ENCODE results near the gene GNG11.

The GNG11 gene

GRCh38 chr7:93955304-93955703, 33.8 kb downstream of the GNG11 start (continued):
- TF ChIP-seq, protein P1, sequence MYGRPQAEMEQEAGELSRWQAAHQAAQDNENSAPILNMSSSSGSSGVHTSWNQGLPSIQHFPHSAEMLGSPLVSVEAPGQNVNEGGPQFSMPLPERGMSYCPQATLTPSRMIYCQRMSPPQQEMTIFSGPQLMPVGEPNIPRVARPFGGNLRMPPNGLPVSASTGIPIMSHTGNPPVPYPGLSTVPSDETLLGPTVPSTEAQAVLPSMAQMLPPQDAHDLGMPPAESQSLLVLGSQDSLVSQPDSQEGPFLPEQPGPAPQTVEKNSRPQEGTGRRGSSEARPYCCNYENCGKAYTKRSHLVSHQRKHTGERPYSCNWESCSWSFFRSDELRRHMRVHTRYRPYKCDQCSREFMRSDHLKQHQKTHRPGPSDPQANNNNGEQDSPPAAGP (tag by site-specific recombination; IDR thresholded peaks at IDR 0.05): no peak
- TF ChIP-seq ZIC2 (tag by site-specific recombination; IDR thresholded peaks at IDR 0.05) (no peak), REST (tag by site-specific recombination; IDR thresholded peaks at IDR 0.05) (no peak)
- TF ChIP-seq, protein P2, sequence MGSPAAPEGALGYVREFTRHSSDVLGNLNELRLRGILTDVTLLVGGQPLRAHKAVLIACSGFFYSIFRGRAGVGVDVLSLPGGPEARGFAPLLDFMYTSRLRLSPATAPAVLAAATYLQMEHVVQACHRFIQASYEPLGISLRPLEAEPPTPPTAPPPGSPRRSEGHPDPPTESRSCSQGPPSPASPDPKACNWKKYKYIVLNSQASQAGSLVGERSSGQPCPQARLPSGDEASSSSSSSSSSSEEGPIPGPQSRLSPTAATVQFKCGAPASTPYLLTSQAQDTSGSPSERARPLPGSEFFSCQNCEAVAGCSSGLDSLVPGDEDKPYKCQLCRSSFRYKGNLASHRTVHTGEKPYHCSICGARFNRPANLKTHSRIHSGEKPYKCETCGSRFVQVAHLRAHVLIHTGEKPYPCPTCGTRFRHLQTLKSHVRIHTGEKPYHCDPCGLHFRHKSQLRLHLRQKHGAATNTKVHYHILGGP (tag by site-specific recombination; IDR thresholded peaks at IDR 0.05): no peak

GRCh38 chr7:93957767-93958166, 36.2 kb downstream of the GNG11 start:
- Histone ChIP-seq H3K36me3 (ENCODE audit: control insufficient read depth in 2 of 2, insufficient read depth in 1 of 2, low read length in 2 of 2) (no peaks in the 10 kb centered on the region), H3K4me1 (ENCODE audit: control insufficient read depth, insufficient read depth, low read length) (no peaks in the 10 kb centered on the region), H3K27ac (ENCODE audit: extremely low read depth, low read depth, low read length) (no peak overlapping the region), H3K9me3 (ENCODE audit: control insufficient read depth, insufficient read depth, low read depth, low read length) (no peaks in the 10 kb centered on the region), H3K4me3 (ENCODE audit: low read depth, low read length) (no peak overlapping the region)
- TF ChIP-seq MYNN (tag by site-specific recombination; IDR thresholded peaks at IDR 0.05; ENCODE audit: borderline replicate concordance): no peak
- no peak for TF ChIP-seq ZNF335 (tag by site-specific recombination; conservative IDR thresholded peaks at IDR 0.05)
- TF ChIP-seq ZBTB44 (tag by site-specific recombination; IDR thresholded peaks at IDR 0.05): no peak
- TF ChIP-seq SP7 (tag by site-specific recombination; IDR thresholded peaks at IDR 0.05): no peak
- no peak for TF ChIP-seq ZNF423 (tag by site-specific recombination; IDR thresholded peaks at IDR 0.05)
- TF ChIP-seq EGR2 (tag by site-specific recombination; IDR thresholded peaks at IDR 0.05; ENCODE audit: low read depth): no peak
- no peak for TF ChIP-seq ZNF18 (tag by site-specific recombination; IDR thresholded peaks at IDR 0.05)
- TF ChIP-seq, protein P3, sequence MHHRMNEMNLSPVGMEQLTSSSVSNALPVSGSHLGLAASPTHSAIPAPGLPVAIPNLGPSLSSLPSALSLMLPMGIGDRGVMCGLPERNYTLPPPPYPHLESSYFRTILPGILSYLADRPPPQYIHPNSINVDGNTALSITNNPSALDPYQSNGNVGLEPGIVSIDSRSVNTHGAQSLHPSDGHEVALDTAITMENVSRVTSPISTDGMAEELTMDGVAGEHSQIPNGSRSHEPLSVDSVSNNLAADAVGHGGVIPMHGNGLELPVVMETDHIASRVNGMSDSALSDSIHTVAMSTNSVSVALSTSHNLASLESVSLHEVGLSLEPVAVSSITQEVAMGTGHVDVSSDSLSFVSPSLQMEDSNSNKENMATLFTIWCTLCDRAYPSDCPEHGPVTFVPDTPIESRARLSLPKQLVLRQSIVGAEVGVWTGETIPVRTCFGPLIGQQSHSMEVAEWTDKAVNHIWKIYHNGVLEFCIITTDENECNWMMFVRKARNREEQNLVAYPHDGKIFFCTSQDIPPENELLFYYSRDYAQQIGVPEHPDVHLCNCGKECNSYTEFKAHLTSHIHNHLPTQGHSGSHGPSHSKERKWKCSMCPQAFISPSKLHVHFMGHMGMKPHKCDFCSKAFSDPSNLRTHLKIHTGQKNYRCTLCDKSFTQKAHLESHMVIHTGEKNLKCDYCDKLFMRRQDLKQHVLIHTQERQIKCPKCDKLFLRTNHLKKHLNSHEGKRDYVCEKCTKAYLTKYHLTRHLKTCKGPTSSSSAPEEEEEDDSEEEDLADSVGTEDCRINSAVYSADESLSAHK (tag by site-specific recombination; IDR thresholded peaks at IDR 0.05): no peak
- ChIA-PET POLR2A (no interaction called here), CTCF (no interaction called here)
